IMR-90 (cell line): Measurements from ENCODE around the gene TANGO6. TPM values are rescaled to one million over a fixed set of nuclear protein-coding genes. Genes with fewer than 3 reads are reported as not detected.

Source experiments
- ATAC-seq: fragments of 200-7000 bp; cut with Tn5 transposase; 2 replicates; pipeline ENCODE4 v1.9.1; 2020; ENCODE audit warnings: low read depth, mild to moderate bottlenecking, moderate library complexity
- BruUV-seq: library from RNA; stranded (reverse); fragments of 400-500 nt; replicated peaks from 2 replicates; lab custom pipeline; 2021; lab: Mats Ljungman, UMichigan
- CTCF ChIA-PET: fragments of 300-600 bp; formaldehyde crosslinking; extraction: SDS; loops from one replicate; lab custom pipeline; 2021; ENCODE audit warnings: antibody characterized with exemption; lab: Yijun Ruan, JAX
- POLR2A ChIA-PET: fragments of 300-600 bp; sonication (Branson Sonifier 250); formaldehyde crosslinking; loops from one replicate; lab custom pipeline; 2022; ENCODE audit warnings: antibody characterized with exemption; ENCODE audit not compliant: unreplicated experiment; lab: Charles Lee
- DNase-seq: peaks from one replicate; pipeline ENCODE4 v3.0.0; 2013
- H2AFZ ChIP-seq: replicated peaks from 2 replicates; pipeline ENCODE3; 2013; ENCODE audit warnings: low read length, mild to moderate bottlenecking; ENCODE audit not compliant: poor library complexity
- H2AK5ac ChIP-seq: 2 replicates; pipeline ENCODE4 v1.6.1; 2013; ENCODE audit warnings: low read depth, low read length, inconsistent platforms
- H2AK9ac ChIP-seq: replicated peaks from 2 replicates; pipeline ENCODE3; 2013; ENCODE audit warnings: mild to moderate bottlenecking, low read depth, low read length, moderate library complexity; ENCODE audit not compliant: poor library complexity
- H2BK120ac ChIP-seq: 2 replicates; pipeline ENCODE4 v1.6.1; 2013; ENCODE audit warnings: low read depth, low read length, inconsistent platforms
- H2BK15ac ChIP-seq: 3 replicates; pipeline ENCODE4 v1.6.1; 2013; ENCODE audit warnings: low read depth, low read length, inconsistent platforms
- H2BK20ac ChIP-seq: 2 replicates; pipeline ENCODE4 v1.6.1; 2013; ENCODE audit warnings: low read depth, mild to moderate bottlenecking, inconsistent platforms, low read length, moderate library complexity
- H2BK5ac ChIP-seq: 2 replicates; pipeline ENCODE4 v1.6.1; 2013; ENCODE audit warnings: mild to moderate bottlenecking, low read depth, low read length, inconsistent platforms; ENCODE audit not compliant: poor library complexity, severe bottlenecking
- H3K14ac ChIP-seq: replicated peaks from 2 replicates; pipeline ENCODE4 v1.6.1; 2013; ENCODE audit warnings: low read depth, low read length, inconsistent platforms
- H3K18ac ChIP-seq: 2 replicates; pipeline ENCODE4 v1.6.1; 2013; ENCODE audit warnings: low read depth, low read length, control low read depth
- H3K23ac ChIP-seq: 2 replicates; pipeline ENCODE4 v1.6.1; 2013; ENCODE audit warnings: low read depth, low read length, inconsistent platforms
- H3K27ac ChIP-seq: 2 replicates; pipeline ENCODE4 v1.5.1; 2013; ENCODE audit warnings: mild to moderate bottlenecking, control low read depth, low read length; ENCODE audit not compliant: insufficient read depth
- H3K27me3 ChIP-seq: 2 replicates; pipeline ENCODE4 v1.6.1; 2013; ENCODE audit warnings: low read length; ENCODE audit not compliant: control insufficient read depth, insufficient read depth
- H3K36me3 ChIP-seq: 2 replicates; pipeline ENCODE4 v1.6.1; 2013; ENCODE audit warnings: low read length, mixed read lengths; ENCODE audit not compliant: control insufficient read depth, insufficient read depth
- H3K4ac ChIP-seq: 2 replicates; pipeline ENCODE4 v1.6.1; 2013; ENCODE audit warnings: low read depth, low read length, inconsistent platforms
- H3K4me1 ChIP-seq: 2 replicates; pipeline ENCODE4 v1.6.1; 2013; ENCODE audit warnings: low read length, mixed read lengths; ENCODE audit not compliant: control insufficient read depth, insufficient read depth
- H3K4me2 ChIP-seq: 2 replicates; pipeline ENCODE4 v1.6.1; 2013; ENCODE audit warnings: low read depth, mild to moderate bottlenecking, control low read depth, low read length, moderate library complexity
- H3K4me3 ChIP-seq: 2 replicates; pipeline ENCODE4 v1.5.1; 2013; ENCODE audit warnings: low read depth, mild to moderate bottlenecking, control low read depth, low read length, moderate library complexity; ENCODE audit not compliant: insufficient read depth
- H3K56ac ChIP-seq: 2 replicates; pipeline ENCODE4 v1.6.1; 2013; ENCODE audit warnings: low read length, inconsistent platforms; ENCODE audit not compliant: insufficient read depth; ENCODE audit errors: extremely low read depth
- H3K79me1 ChIP-seq, 2 experiments: 2 replicates each; pipeline ENCODE4 v1.6.1; 2013; ENCODE audit warnings: low read length in 2 of 2, inconsistent platforms in 1 of 2, low read depth in 1 of 2
- H3K9ac ChIP-seq: 2 replicates; pipeline ENCODE4 v1.6.1; 2013; ENCODE audit warnings: low read depth, low read length, control low read depth
- H3K9me1 ChIP-seq: 2 replicates; pipeline ENCODE4 v1.6.1; 2013; ENCODE audit warnings: low read length, inconsistent platforms; ENCODE audit not compliant: insufficient read depth
- H3K9me3 ChIP-seq: 2 replicates; pipeline ENCODE4 v1.6.1; 2013; ENCODE audit warnings: low read length; ENCODE audit not compliant: control insufficient read depth, insufficient read depth
- H4K20me1 ChIP-seq: 2 replicates; pipeline ENCODE4 v1.6.1; 2013; ENCODE audit warnings: low read length, inconsistent platforms; ENCODE audit not compliant: insufficient read depth
- H4K5ac ChIP-seq: 2 replicates; pipeline ENCODE4 v1.6.1; 2013; ENCODE audit warnings: mild to moderate bottlenecking, low read depth, low read length, control low read depth
- H4K8ac ChIP-seq, 2 experiments: 2 replicates each; pipeline ENCODE4 v1.6.1; 2013; ENCODE audit warnings: low read depth in 2 of 2, low read length in 2 of 2, control low read depth in 1 of 2, inconsistent platforms in 1 of 2
- H4K91ac ChIP-seq: 2 replicates; pipeline ENCODE4 v1.6.1; 2013; ENCODE audit warnings: low read depth, low read length, inconsistent platforms; ENCODE audit not compliant: insufficient read depth
- BHLHE40 ChIP-seq: fragments of 150-350 bp; IDR thresholded peaks from 2 replicates; pipeline ENCODE4 v1.6.1; 2016; ENCODE audit warnings: mild to moderate bottlenecking, low read depth, low read length
- CEBPB ChIP-seq: IDR thresholded peaks from 2 replicates; pipeline ENCODE4 v1.6.1; 2012; ENCODE audit warnings: low read depth, low read length, improper control_type of control experiment
- CHD1 ChIP-seq: IDR thresholded peaks from 2 replicates; pipeline ENCODE4 v1.6.1; 2012; ENCODE audit warnings: low read depth, low read length, improper control_type of control experiment
- FOS ChIP-seq: fragments of 150-350 bp; IDR thresholded peaks from 2 replicates; pipeline ENCODE4 v1.6.1; 2016; ENCODE audit warnings: low read depth, low read length
- MAZ ChIP-seq: IDR thresholded peaks from 2 replicates; pipeline ENCODE4 v1.6.1; 2012; ENCODE audit warnings: low read depth, mild to moderate bottlenecking, low read length, improper control_type of control experiment, moderate library complexity, borderline replicate concordance
- MXI1 ChIP-seq: IDR thresholded peaks from 2 replicates; pipeline ENCODE4 v1.6.1; 2012; ENCODE audit warnings: low read depth, mild to moderate bottlenecking, low read length, moderate library complexity, borderline replicate concordance
- NFE2L2 ChIP-seq: fragments of 150-350 bp; IDR thresholded peaks from 2 replicates; pipeline ENCODE4 v1.6.1; 2016; ENCODE audit warnings: low read depth, mild to moderate bottlenecking, low read length
- POLR2A ChIP-seq: IDR thresholded peaks from 2 replicates; pipeline ENCODE4 v1.6.1; 2012; ENCODE audit warnings: mild to moderate bottlenecking, low read depth, low read length
- RAD21 ChIP-seq: IDR thresholded peaks from 2 replicates; pipeline ENCODE4 v1.6.1; 2012; ENCODE audit warnings: low read length, improper control_type of control experiment
- RCOR1 ChIP-seq: IDR thresholded peaks from 2 replicates; pipeline ENCODE4 v1.6.1; 2012; ENCODE audit warnings: mild to moderate bottlenecking, low read length, improper control_type of control experiment; ENCODE audit not compliant: insufficient replicate concordance
- RFX5 ChIP-seq: IDR thresholded peaks from 2 replicates; pipeline ENCODE4 v1.8.0; 2012; ENCODE audit warnings: low read depth, mild to moderate bottlenecking, low read length, moderate library complexity
- SMC3 ChIP-seq: fragments of 150-350 bp; IDR thresholded peaks from 2 replicates; pipeline ENCODE4 v1.6.1; 2016; ENCODE audit warnings: low read depth, mild to moderate bottlenecking, antibody characterized with exemption, low read length, moderate library complexity
- WGBS, 2 experiments: methylation state at CpG; one replicate each; pipeline versions ENCODE4 v1.1.5 to v1.1.7; 2013; ENCODE audit warnings: missing lambda C conversion rate in 2 of 2; ENCODE audit not compliant: insufficient read length in 1 of 2; ENCODE audit errors: extremely low coverage in 2 of 2; 5-methylcytosine and 5-hydroxymethylcytosine counted together
- dilution Hi-C: fragments of 300-500 bp; cut with HindIII; formaldehyde crosslinking; loops from one replicate; pipeline ENCODE4 v1.14.3; 2018; ENCODE audit warnings: low sequenced_read_pairs; ENCODE audit not compliant: unreplicated experiment
- in situ Hi-C: fragments of 300-500 bp; cut with MboI; formaldehyde crosslinking; loops from 3 replicates; pipeline ENCODE4 v1.14.3; 2019; ENCODE audit warnings: low sequenced_read_pairs, inconsistent platforms, mixed read lengths
- intact Hi-C: fragments of 100-400 bp; cut with micrococcal nuclease; formaldehyde crosslinking; loops from 2 replicates; pipeline ENCODE4 v1.10.0; 2022
- polyA plus RNA-seq, 3 experiments: library from polyadenylated mRNA; depleted of rRNA; stranded (reverse); fragments of >200 nt; gene quantifications; 2 replicates each; pipeline ENCODE4 v1.2.3, GENCODE V29; 2012; ENCODE audit warnings: low replicate concordance in 1 of 3
- total RNA-seq: library from RNA; depleted of rRNA; stranded (reverse); fragments of >200 nt; gene quantifications from 2 replicates; pipeline ENCODE4 v1.2.3, GENCODE V29; 2012
- TF ChIP-seq, protein P1 (sequence below): fragments of 150-350 bp; IDR thresholded peaks from 2 replicates; pipeline ENCODE4 v1.6.1; 2016; ENCODE audit warnings: low read depth, mild to moderate bottlenecking, low read length, moderate library complexity, borderline replicate concordance

Gene TANGO6
- total and polyA plus RNA-seq, 2 of the 4 experiments (the other 2 are of a cell fraction): 6.7 to 22.4 TPM

DNA sequence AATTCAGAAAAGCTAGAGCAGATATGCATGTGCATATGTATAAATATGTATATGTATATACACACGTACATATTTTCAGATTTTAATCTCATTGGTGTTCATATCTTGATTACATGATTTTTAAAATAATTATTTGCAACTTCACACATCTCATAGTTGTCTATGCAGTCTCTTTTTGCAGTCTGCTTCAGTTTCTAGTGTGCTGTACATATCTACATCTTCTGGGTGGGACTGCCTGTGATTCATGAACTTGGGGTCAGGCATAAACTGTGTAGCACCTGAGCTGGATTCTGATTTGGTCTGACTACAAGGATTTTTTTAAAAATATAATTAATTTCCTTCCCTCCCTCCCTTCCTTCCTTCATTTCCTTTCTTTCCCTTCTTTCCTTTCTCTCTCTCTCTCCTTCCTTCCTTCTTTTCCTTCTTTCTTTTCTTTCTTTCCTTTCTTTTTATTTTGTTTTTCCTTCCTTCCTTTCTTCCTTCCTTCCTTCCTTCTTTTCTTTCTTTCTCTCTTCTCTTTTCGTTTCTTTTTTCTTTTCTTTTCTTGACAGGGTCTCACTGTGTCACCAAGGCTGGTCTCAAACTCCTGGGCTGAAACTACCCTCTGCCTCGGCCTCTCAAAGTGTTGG lies 96.5 kb downstream of the TANGO6 start:
- H2BK20ac ChIP-seq: no peak overlapping the region
- H3K18ac ChIP-seq: no peak overlapping the region
- H3K4ac ChIP-seq: no peak overlapping the region
- H3K23ac ChIP-seq: no peak overlapping the region
- H4K20me1 ChIP-seq: no peaks in the 10 kb centered on the region
- H3K9ac ChIP-seq: no peak overlapping the region
- H2AK5ac ChIP-seq: no peak overlapping the region
- H2BK120ac ChIP-seq: no peak overlapping the region
- 100% methylated on average over 1 of the region's 3 CpGs; no CpG with 5 or more reads in 1 of the 2 experiments for WGBS, 2 experiments
- no TSS peak for BruUV-seq
- ATAC-seq (no peak), DNase-seq (no peak)
- no peak overlapping the region for H2AK9ac ChIP-seq
- H3K4me1 ChIP-seq: peaks cover 5% of the 10 kb centered on the region
- no peak overlapping the region for H3K27ac ChIP-seq
- TF ChIP-seq NFE2L2 (no peak), CEBPB (no peak), MXI1 (no peak), RAD21 (no peak), FOS (no peak), SMC3 (no peak), RFX5 (no peak), POLR2A (no peak), BHLHE40 (no peak), CHD1 (no peak), MAZ (no peak), RCOR1 (no peak)
- TF ChIP-seq, protein P1, sequence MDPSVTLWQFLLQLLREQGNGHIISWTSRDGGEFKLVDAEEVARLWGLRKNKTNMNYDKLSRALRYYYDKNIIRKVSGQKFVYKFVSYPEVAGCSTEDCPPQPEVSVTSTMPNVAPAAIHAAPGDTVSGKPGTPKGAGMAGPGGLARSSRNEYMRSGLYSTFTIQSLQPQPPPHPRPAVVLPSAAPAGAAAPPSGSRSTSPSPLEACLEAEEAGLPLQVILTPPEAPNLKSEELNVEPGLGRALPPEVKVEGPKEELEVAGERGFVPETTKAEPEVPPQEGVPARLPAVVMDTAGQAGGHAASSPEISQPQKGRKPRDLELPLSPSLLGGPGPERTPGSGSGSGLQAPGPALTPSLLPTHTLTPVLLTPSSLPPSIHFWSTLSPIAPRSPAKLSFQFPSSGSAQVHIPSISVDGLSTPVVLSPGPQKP: no peak
- in situ Hi-C loops: no loop called here
- no peaks in the 10 kb centered on the region for H3K27me3 ChIP-seq
- ChIA-PET POLR2A (no interaction called here), CTCF (no interaction called here)
- H4K8ac ChIP-seq: no peak overlapping the region
- no peaks in the 10 kb centered on the region for H3K9me1 ChIP-seq
- H3K4me2 ChIP-seq: no peak overlapping the region
- H3K36me3 ChIP-seq: no peaks in the 10 kb centered on the region
- H3K14ac ChIP-seq: no peak overlapping the region
- H3K79me1 ChIP-seq: no peaks in the 10 kb centered on the region
- no peak overlapping the region for H2BK5ac ChIP-seq
- no peak overlapping the region for H3K4me3 ChIP-seq
- H2BK15ac ChIP-seq: no peak overlapping the region
- no peak overlapping the region for H4K5ac ChIP-seq
- H2AFZ ChIP-seq: no peak overlapping the region
- intact Hi-C loops: no loop called here
- dilution Hi-C loops: no loop called here
- peaks cover 4% of the 10 kb centered on the region for H3K9me3 ChIP-seq
- no peak overlapping the region for H3K56ac ChIP-seq
- no peak overlapping the region for H4K91ac ChIP-seq
